ENCODE data around the gene PXDN.

Gene PXDN

DNA sequence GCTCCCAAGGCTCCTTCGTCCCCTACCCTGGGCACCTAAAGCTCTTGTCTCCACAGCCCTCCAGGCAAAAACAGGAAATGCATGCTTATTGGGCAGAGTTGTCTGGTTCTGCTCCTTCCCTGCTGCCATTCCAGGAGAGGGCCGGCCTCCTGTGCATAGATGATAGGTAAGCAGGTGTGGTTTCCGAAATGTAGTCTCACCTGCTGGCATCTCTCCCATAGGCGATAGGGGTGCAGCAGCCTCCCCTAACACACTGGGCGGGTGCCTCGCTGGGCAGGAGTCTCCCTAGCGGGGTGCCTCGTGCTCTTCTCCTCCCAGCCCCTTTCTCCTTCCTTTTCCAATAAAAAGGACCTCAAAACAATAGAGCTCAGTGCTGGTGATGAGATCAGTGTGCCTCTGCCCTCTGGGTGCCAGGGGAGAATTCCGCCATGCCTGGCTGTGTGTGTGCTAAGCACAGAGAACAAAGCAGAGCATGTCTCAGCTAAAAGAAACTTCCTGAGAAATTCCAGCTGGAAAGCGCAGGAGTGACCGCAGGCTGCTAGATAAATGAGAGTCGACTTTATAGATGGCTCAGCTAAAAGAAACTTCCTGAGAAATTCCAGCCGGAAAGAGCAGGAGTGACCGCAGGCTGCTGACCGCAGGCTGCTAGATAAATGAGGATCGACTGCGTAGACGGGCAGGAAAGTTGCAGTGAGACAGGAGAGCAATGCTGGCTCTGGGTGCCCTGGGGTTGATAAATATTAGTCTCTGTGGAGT is 11.3 kb upstream of the PXDN start:
- peak; percentile 60 for DNase-seq (ENCODE audit: low spot score)
- no peak for FAIRE-seq

DNA sequence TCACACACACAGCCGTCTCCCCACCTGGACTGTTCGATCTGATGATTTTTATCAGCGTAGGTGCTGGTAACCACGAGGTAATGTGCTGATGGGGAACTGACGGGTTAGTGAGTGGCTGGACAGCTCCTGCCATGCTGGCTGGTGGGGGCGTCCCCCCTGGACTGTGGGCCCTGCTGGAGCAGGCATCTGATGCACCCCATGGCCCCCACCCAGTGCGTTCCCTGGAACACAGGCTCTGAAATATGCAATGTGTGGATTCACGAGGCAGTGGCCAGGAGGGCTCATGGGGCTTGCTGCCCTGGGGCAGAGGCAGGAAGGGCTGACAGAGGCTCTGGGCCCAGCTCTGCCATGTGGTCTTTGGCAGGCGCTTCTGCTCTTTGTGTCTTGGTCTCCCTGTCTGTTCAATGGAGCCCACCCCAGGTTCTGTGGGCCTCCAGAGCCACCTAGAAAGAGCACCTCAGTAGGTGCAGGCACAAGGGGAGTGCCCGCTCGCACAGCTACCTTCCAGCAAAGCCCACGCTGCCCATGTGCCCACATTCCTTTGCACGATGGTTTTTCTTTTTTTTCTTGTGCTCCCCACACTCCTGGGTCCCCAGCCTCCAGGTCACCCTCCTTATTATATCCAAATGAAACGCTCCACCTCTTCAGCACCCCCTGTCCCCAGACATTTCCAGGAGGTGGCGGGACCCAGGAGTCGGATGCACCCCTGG is 10.3 kb upstream of the PXDN start:
- DNase-seq (ENCODE audit: low spot score) = no peak
- FAIRE-seq = no peak

DNA sequence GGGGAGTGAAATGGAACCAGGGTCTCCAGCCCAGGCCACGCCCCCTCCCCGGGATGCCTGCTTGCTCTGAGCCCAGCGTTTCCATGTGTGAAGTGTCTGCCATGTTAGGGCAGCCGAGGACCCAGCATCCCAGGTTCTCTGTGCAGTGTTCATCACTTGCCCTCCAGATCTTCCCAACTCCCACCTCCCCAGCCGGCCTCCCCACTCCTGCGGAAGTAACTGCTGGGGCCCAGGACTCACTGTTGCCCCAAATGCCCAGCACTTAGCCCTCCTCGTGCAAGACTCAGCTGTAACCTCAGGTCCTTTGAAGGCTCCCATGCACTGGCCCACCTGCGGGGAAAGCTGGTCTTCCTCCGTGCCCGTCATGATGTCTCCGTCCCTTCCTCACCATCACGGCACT is 9.7 kb upstream of the PXDN start:
- FAIRE-seq (no peak), DNase-seq (ENCODE audit: low spot score) (no peak)

DNA sequence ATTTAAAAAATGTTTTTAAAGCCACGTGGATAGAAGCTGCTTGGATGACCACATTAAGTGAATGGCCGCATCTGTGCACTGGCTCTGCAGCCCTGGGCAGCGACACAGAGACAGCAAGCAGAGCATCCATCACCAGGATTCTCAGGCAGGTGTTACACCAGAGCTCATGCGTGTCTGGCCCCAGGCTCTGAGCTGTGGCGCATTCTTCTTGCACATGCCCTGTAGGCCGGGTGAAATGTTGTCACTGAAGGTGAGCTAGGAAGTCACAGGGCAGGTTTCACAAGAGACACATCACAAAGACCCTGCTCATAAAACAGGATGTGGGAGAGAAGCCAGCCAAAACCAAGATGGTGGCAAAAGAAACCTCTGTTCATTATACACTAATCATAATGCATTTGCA is 8.4 kb upstream of the PXDN start:
- FAIRE-seq = no peak

DNA sequence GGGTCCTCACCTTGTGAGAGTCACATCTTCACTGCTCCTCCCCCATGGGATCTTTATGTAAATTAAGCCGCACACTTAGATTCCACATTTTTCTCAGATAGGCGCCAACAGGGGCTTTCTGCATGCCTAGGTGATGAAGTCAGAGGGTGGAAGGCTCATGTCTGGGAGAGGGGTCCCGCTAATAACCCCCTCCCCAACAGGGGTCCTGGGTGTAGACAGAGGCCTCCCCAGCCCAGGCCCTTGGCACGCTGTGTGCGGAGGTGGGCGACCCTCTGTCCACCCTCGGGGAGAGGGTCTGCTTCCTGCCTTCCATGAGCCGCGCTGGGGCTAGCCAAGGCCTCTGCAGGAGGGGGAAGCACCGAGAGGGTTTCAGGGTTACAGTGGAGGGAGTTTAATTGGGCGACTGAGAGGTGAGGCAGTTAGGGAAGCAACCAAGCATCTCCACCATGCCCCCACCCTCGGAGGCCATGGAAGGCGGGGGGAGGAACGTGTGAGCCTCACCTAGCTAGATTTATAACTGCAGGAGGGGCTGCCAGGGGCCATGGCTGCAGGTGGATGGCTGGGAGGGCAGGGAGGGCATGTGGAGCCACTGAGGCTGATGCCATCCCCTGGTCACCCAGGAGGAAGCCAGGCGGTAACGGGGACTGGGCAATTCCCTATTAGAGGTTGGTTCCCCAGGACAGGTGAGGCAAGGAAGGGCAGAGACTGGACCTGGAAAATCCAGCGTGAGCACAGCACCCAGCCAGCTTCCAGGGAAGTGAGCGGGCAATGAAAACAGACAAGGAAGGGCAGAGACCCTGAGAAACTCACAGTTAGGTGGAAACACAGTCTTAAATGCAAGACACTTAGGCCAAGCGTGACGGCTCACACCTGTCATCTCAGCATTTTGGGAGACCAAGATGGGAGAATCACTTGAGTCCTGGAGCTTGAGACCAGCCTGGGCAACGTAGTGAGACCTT is 7.7 kb upstream of the PXDN start:
- DNase-seq (ENCODE audit: low spot score) = no peak
- no peak for FAIRE-seq

More for the DNA sequence above, 8.4 kb upstream of the PXDN start:
- DNase-seq (ENCODE audit: low spot score) = no peak

DNA sequence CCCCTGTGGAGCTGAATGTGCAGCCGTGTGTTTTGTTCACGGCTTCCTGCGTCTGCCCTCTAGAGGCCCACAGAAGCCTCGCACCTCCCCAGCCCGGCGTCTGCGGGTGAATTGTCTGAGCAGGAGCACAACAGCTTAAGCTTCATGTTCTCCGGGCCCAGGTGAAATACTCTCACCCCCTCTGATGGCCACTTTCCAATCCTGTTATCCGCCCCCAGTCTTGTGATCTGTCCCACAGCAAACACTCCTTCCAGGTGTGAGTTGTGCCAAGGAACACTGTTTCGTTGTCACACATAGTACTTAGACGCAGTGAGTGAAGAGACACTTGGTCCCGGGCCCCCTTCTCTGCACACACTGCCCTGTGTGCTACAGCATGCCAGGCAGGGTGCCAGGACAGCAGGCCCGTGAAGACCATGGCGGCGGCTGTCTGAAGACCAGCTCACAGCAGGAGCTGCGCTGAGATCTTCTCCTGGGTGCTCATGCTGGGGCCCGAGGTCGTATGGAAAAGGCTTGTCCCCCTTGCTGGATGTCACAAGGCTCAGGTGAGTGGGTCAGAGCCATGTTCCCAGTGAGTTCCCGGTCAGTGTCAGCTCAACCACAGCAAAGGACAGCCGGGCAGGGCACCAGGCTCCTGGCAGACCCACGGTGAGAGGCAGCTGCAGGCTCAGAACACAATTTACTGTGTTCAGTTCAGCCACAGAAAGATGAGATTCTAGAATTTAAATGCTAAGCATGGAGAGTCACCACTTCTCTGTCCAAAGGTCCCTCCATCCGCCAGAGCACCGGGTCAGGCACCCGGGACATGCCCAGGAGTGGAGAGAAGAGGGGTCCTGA is 6.8 kb upstream of the PXDN start:
- DNase-seq (ENCODE audit: low spot score) (peak; percentile 71), FAIRE-seq (no peak)

DNA sequence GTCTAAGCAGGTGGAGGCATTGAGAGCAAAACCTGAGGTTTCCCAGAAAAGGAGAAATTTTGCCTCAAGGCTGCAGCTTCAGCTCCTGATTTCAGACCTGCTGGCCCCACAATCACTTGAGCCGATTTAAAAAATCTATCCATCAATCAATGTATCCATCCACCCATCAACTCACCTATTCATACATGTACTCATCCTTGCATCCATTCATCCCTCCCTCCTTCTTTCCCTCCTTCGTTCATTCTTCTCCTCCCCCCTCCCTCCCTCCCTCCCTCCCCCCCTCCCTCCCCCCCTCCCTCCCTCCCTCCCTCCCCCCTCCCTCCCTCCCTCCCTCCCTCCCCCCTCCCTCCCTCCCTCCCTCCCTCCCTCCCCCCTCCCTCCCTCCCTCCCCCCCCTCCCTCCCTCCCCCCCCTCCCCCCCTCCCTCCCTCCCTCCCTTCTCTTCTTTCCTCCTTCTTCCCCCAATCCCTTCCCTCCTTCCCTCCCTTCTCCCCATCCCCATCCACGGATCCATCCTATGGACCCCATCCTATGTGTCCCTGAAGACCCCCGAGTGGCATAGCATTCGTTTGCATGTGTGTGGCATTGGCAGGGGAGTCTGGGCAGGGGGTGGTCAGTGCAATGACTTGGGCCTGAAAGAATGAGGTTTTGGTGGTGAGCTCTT is 6.1 kb upstream of the PXDN start:
- no peak for DNase-seq (ENCODE audit: low spot score)
- no peak for FAIRE-seq

DNA sequence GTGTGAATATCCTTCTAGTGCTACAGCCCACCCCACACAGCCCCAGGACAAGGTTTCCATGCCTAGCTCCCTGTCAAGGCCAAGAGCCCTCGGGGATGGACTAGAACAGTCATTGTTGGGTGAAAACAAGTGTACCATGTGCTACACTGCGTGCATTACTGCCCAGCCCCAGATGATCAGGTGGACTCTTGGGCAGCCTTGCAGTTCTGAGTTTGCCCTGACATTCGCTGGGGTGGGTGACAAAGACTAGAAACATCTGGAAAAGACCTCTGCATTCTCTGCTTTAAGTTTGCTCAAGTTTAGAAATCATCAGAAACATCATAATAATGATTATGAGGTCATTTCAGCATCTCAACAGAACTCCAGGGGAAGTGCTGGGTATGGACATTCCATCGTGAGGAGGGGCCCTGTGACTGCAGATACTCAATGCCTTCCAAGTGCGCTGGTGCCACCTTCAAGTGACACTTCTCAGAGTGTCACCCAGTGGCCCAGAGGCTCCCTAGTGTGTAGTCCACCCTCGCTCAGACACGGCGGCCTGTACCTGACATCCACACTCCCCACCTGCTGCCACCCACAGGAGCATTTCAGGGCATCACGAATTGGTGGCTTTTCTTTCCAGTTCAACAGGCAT is 5.3 kb upstream of the PXDN start:
- FAIRE-seq (no peak), DNase-seq (ENCODE audit: low spot score) (no peak)

DNA sequence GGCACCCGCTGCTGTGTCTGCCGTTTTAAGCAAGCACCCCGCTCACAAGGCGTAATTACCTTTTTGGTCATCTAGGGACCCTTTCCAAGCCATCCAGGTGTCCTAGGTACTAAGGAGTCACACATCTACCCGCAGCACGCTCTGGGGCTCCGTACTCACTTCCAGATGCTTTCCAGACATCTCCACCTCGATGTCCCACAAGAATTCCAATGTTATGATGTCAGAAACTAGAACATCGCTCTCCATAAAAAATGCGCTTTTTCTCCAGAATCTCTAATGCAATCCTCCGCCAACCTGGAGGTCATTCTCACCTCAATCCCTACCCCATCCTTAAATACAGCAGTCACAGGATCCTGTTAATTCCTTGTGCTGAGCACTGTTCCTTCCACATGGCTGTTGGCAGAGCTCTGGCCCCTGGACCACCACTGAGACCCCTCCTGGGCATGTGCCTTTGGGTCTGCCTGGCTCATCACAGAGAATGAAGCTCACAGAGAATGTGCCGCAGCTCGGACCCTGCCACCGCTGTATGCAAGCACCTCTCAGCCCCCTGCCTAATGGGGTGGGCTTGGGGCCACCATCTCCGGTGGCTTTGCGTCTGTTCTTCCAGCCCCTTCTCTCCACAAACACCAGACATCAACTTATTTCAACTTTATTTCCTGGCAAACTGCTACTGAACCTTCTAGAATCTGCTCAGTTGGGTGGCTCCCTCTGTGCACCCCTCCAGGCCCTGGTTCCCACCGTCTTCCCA is 4.6 kb upstream of the PXDN start:
- no peak for FAIRE-seq
- no peak for DNase-seq (ENCODE audit: low spot score)

DNA sequence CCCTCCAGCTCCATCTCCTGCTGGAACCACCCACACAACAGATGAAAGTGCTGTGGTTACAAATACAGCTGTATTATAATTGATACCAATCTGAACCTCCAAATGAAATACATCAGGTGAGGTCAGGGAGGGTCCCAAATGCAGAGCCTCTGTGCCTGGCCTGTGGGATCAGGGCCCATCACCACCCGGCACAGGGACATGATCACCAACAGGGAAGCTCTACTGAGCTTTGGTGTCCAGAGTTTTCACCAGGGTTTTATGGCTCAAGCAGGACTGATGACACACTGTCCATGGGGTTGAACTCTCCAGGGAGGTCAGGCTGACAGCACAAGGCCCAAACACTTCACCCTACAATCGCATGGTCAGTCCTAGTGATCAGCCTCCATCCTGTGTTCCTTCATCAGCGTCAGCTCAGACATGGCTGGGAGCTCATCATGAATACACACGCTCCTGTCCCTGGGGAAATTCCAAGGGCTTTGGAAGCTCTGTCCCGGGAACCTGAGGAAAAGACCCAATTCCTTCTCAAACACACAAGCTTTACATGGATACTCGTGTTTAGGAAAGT is 3.9 kb upstream of the PXDN start:
- no peak for FAIRE-seq
- no peak for DNase-seq (ENCODE audit: low spot score)

DNA sequence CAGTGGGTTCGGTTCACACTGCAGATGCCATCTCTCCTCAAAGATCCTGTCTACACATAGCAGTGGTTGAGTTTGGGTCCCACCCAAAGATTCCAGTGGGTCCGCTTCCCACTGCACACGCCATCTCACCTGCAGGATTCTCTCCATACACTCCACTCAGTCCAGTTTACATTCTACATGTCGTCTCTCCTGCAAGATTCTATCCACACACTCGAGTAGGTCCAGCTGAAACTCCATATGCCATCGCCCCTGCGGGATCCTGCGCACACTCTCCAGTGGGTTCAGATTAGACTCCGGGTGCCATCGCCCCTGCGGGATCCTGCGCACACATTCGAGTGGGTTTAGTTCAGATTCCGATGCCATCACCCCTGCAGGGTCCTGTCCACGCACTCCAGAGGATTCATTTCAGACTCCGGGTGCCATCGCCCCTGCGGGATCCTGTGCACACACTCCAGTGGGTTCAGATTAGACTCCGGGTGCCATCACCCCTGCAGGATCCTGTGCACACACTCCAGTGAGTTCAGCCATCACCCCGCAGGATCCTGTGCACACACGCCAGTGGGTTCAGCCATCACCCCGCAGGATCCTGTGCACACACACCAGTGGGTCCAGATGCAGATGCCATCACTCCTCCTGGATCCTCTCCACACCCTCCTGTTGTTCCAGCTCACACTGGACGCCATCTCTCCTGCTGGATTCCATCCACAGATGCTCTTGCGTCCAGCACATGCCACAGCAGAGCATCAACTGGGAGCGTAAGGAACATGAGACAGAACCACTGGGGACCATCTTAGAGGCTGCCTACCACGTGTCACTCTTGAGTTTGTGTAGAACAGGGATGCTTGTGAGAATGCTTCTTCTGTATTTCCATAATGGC is 3.0 kb upstream of the PXDN start:
- FAIRE-seq = no peak

DNA sequence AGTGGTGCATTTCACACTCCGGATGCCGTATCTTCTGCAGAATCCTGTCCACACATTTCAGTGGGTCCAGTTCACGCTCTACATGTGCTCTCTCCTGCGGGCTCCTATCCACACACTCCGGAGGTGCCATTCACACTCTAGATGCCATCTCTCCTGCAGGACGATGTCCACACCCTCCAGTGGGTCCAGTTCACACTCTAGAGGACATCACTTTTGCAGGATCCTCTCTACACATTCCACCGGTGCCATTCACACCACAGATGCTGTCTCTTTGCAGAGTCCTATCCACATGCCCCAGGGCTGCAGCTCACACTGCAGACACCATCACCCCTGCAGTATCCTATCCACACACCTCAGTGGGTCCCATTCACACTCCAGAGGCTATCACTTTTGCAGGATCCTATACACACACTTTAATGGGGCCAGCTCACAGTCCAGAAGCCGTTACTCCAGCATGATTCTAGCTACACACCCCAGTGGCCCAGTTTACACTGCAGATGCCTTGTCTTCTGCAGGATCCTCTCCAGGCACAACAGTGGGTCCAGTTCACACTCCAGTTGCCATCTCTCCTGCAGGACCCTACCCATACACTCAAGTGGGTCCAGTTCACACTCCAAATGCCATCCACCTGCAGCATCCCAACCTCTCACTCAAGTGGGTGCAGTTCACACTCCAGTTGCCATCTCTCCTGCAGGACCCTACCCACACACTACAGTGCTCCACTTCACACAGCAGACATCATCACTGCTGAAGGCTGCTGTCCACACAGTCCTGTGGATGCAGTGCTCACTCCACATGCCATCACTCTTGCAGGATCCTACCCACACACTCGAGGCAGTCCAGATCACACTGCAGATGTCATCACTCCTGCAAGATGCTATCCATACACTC is 2.1 kb upstream of the PXDN start:
- DNase-seq (ENCODE audit: low spot score) (no peak), FAIRE-seq (no peak)

More for the DNA sequence above, 3.0 kb upstream of the PXDN start:
- no peak for DNase-seq (ENCODE audit: low spot score)

DNA sequence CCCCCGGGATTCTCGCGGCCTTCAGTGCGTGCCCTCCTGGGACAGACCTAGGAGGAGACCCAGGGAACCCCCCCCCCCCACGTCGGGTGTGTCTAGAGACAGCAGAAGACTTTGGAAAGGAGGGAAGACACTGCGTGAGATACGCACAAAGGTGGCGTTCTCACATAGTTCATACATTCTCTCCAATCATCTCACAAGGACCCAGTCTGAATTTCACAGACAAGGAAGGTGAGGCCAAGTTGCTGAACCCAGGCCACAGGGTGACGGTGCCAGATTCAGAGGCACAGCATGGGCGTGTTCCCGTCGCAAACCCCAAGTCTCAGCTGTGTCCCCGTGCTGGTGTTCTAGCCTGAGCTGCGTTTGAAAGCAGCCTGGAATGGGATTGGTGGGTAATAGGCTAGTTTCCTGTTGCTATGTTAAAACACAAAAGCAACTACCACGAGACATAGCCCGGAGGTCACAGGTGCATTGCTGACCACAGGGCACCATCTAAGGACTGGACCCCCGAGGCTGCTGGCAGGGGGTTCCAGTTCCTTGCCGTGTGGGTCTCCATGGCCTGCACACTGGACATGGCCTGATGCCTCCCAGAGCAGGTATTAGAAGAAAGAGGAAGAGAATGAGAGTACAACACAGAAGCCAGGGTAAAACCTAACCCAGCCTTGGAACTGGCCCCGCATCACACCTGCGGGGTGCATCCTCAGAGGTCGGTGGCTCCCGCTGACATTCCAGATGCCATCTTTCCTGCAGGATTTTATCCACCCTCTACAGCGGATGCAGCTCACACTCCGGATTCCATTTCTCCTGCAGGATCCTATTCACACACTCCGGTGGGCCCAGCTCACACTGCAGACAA is 1.1 kb upstream of the PXDN start:
- FAIRE-seq (no peak), DNase-seq (ENCODE audit: low spot score) (no peak)

DNA sequence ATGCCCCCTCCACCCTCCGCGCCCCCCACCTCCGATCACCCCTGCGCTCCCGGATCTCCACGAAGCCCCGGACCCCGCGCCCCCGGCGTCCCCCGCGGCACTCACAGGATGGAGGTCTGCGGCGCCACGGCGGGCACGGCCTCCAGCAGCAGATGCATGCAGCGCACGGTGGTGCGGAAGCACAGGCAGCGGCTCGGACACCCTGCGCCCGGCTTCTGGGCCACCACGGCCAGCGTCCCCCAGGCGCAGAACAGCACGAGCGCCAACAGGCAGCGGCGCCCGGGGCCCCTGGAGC is 217 bp downstream of the PXDN start:
- FAIRE-seq = no peak
- no peak for DNase-seq (ENCODE audit: low spot score)

DNA sequence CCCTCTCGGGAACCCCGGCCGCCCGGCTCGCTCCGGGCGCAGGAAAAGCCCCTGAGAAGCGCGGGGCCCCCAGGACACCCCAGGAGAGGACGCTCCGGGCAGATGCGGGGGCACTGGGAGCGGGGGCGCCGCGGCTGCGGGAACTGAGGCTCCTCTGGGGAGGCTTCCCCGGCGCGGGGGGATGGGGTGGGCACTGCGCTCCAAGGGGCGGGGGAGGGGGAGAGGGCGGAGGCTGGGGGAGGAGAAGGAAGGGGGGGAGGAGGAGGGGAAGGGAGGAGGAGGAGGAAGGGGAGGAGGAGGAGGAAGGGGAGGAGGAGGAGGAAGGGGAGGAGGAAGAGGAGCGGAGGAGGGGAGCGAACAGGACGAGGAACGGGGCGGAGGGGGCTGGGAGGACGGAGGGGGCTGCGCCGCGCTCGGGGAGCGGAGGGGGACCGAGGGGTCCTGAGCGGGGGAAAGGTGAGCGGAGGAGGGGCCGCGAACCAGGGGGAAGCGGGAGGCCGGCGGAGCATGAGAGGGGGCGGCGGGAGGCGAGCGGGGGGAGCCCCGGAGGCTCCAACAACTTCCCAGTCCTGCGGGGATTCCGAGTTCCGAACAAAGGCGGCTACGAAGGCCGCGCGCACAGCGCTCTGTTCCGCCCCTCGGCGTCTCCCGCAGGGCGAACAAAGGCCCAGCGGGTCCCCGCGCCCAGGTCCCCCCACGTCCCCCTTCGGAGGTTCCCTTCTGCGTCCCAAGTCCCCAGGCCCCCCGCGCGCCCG is 742 bp downstream of the PXDN start:
- DNase-seq (ENCODE audit: low spot score) = no peak
- FAIRE-seq = peak; percentile 35
